Measurements from ENCODE around the gene TSHZ2. TPM values are rescaled to one million over a fixed set of nuclear protein-coding genes. Genes with fewer than 3 reads are reported as not detected.

Gene TSHZ2
- total RNA-seq, 1 donor from 2014 or later: 1.6 TPM

GRCh38 chr20:53245574-53245973 is 273.4 kb downstream of the TSHZ2 start:
- FAIRE-seq (no peak), DNase-seq (ENCODE audit: low read depth) (no peak)
- H3K27me3 ChIP-seq (ENCODE audit: control insufficient read depth, insufficient read depth, low read length): no peaks in the 10 kb centered on the region
- TF ChIP-seq, protein P1, sequence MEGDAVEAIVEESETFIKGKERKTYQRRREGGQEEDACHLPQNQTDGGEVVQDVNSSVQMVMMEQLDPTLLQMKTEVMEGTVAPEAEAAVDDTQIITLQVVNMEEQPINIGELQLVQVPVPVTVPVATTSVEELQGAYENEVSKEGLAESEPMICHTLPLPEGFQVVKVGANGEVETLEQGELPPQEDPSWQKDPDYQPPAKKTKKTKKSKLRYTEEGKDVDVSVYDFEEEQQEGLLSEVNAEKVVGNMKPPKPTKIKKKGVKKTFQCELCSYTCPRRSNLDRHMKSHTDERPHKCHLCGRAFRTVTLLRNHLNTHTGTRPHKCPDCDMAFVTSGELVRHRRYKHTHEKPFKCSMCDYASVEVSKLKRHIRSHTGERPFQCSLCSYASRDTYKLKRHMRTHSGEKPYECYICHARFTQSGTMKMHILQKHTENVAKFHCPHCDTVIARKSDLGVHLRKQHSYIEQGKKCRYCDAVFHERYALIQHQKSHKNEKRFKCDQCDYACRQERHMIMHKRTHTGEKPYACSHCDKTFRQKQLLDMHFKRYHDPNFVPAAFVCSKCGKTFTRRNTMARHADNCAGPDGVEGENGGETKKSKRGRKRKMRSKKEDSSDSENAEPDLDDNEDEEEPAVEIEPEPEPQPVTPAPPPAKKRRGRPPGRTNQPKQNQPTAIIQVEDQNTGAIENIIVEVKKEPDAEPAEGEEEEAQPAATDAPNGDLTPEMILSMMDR (IDR thresholded peaks at IDR 0.05; ENCODE audit: insufficient read depth, low read length, severe bottlenecking): no peak
- no peak overlapping the region for H3K4me3 ChIP-seq (ENCODE audit: low read depth, low read length)
- H3K36me3 ChIP-seq (ENCODE audit: control insufficient read depth, insufficient read depth, low read length): no peaks in the 10 kb centered on the region

GRCh38 chr20:53247468-53248103 is 275.4 kb downstream of the TSHZ2 start:
- no peaks in the 10 kb centered on the region for H3K36me3 ChIP-seq (ENCODE audit: control insufficient read depth, insufficient read depth, low read length)
- H3K27me3 ChIP-seq (ENCODE audit: control insufficient read depth, insufficient read depth, low read length): no peaks in the 10 kb centered on the region
- TF ChIP-seq, protein P1 (IDR thresholded peaks at IDR 0.05; ENCODE audit: insufficient read depth, low read length, severe bottlenecking): no peak
- FAIRE-seq: no peak
- H3K4me3 ChIP-seq (ENCODE audit: low read depth, low read length): no peak overlapping the region
- no peak for DNase-seq (ENCODE audit: low read depth)

GRCh38 chr20:53250456-53250855 is 278.3 kb downstream of the TSHZ2 start:
- FAIRE-seq: no peak
- DNase-seq (ENCODE audit: low read depth): no peak
- Histone ChIP-seq H3K27me3 (ENCODE audit: control insufficient read depth, insufficient read depth, low read length) (no peaks in the 10 kb centered on the region), H3K36me3 (ENCODE audit: control insufficient read depth, insufficient read depth, low read length) (no peaks in the 10 kb centered on the region), H3K4me3 (ENCODE audit: low read depth, low read length) (no peak overlapping the region)
- TF ChIP-seq, protein P1 (IDR thresholded peaks at IDR 0.05; ENCODE audit: insufficient read depth, low read length, severe bottlenecking): no peak

DNA sequence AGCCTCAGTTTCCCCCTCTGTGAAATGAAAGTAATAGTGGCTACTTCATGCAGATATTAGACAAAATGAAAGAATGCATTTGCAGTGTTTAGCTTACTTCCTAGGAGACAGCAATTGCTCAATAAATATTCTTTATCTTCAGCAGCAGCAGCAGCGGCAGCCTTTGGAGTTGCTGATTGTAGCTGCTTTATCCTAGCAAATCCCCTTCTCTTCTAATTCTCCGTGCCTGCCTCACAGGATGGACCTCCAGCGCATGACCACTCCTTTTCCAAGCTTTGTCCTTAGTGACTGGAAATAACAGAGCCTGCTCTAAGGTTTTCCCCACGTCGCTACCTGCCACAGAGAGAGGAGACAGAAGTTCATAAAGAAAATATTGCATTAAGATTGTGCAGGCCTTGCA is 279.8 kb downstream of the TSHZ2 start:
- TF ChIP-seq, protein P1 (IDR thresholded peaks at IDR 0.05; ENCODE audit: insufficient read depth, low read length, severe bottlenecking): no peak
- FAIRE-seq (no peak), DNase-seq (ENCODE audit: low read depth) (no peak)
- Histone ChIP-seq H3K36me3 (ENCODE audit: control insufficient read depth, insufficient read depth, low read length) (no peaks in the 10 kb centered on the region), H3K27me3 (ENCODE audit: control insufficient read depth, insufficient read depth, low read length) (no peaks in the 10 kb centered on the region), H3K4me3 (ENCODE audit: low read depth, low read length) (no peak overlapping the region)

DNA sequence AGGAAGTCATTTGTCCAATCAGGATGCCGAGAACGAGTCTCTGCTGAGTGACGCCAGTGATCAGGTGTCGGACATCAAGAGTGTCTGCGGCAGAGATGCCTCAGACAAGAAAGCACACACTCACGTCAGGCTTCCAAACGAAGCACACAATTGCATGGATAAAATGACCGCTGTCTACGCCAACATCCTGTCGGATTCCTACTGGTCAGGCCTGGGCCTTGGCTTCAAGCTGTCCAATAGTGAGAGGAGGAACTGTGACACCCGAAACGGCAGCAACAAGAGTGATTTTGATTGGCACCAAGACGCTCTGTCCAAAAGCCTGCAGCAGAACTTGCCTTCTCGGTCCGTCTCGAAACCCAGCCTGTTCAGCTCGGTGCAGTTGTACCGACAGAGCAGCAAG is 281.5 kb downstream of the TSHZ2 start:
- DNase-seq (ENCODE audit: low read depth): no peak
- no peaks in the 10 kb centered on the region for H3K27me3 ChIP-seq (ENCODE audit: control insufficient read depth, insufficient read depth, low read length)

More for the DNA sequence above, 281.5 kb downstream of the TSHZ2 start:
- FAIRE-seq: peak; percentile 28
- TF ChIP-seq, protein P1 (IDR thresholded peaks at IDR 0.05; ENCODE audit: insufficient read depth, low read length, severe bottlenecking): no peak
- Histone ChIP-seq H3K36me3 (ENCODE audit: control insufficient read depth, insufficient read depth, low read length) (no peaks in the 10 kb centered on the region), H3K4me3 (ENCODE audit: low read depth, low read length) (no peak overlapping the region)
